DOHH2 (cell line): ENCODE measurements around the gene CTNNBL1.

Experiments used
- H3F3A ChIP-seq: fragments of 200-600 bp; sonication (generic), shearing (Covaris generic); 2 replicates; pipeline ENCODE4 v1.6.0; 2016; ENCODE audit warnings: antibody characterized with exemption, mild to moderate bottlenecking; ENCODE audit not compliant: control insufficient read depth, insufficient read depth
- H3K27ac ChIP-seq: fragments of 200-600 bp; sonication (generic); 2 replicates; pipeline ENCODE4 v1.5.1; 2014; ENCODE audit warnings: low read depth, mild to moderate bottlenecking, low read length, moderate library complexity
- H3K27me3 ChIP-seq: fragments of 200-600 bp; sonication (generic); 2 replicates; pipeline ENCODE4 v1.6.1; 2014; ENCODE audit warnings: mild to moderate bottlenecking, low read length, mixed read lengths; ENCODE audit not compliant: control insufficient read depth
- H3K36me3 ChIP-seq: fragments of 200-600 bp; sonication (generic); 2 replicates; pipeline ENCODE4 v1.6.1; 2014; ENCODE audit warnings: mild to moderate bottlenecking, low read length, moderate library complexity, mixed read lengths; ENCODE audit not compliant: control insufficient read depth
- H3K4me1 ChIP-seq: fragments of 200-600 bp; sonication (generic); 2 replicates; pipeline ENCODE4 v1.6.1; 2014; ENCODE audit warnings: mild to moderate bottlenecking, low read length, mixed read lengths; ENCODE audit not compliant: control insufficient read depth
- H3K4me2 ChIP-seq: fragments of 200-600 bp; sonication (generic); 2 replicates; pipeline ENCODE4 v1.6.0; 2014; ENCODE audit warnings: mild to moderate bottlenecking, low read length, moderate library complexity
- H3K4me3 ChIP-seq: fragments of 200-600 bp; sonication (generic); 2 replicates; pipeline ENCODE4 v1.5.1; 2014; ENCODE audit warnings: mild to moderate bottlenecking, low read length, mixed read lengths
- H3K79me2 ChIP-seq: fragments of 200-600 bp; sonication (generic); 2 replicates; pipeline ENCODE4 v1.6.1; 2014; ENCODE audit warnings: mild to moderate bottlenecking, low read length, mixed read lengths; ENCODE audit not compliant: control insufficient read depth
- H3K9me2 ChIP-seq: fragments of 200-600 bp; sonication (generic); replicated peaks from 2 replicates; pipeline ENCODE4 v1.6.1; 2014; ENCODE audit warnings: mild to moderate bottlenecking, low read length, mixed read lengths; ENCODE audit not compliant: control insufficient read depth
- H3K9me3 ChIP-seq: fragments of 200-600 bp; sonication (generic); 2 replicates; pipeline ENCODE4 v1.6.1; 2014; ENCODE audit warnings: antibody characterized with exemption, low read length, mixed read lengths; ENCODE audit not compliant: control insufficient read depth, insufficient read depth
- H4K20me1 ChIP-seq: fragments of 200-600 bp; sonication (generic); 2 replicates; pipeline ENCODE4 v1.6.0; 2014; ENCODE audit warnings: low read depth, mild to moderate bottlenecking, antibody characterized with exemption, low read length, moderate library complexity; ENCODE audit not compliant: control insufficient read depth, insufficient read depth
- EZH2phosphoT487 ChIP-seq: fragments of 200-600 bp; sonication (generic); IDR thresholded peaks from 2 replicates; pipeline ENCODE4 v1.6.1; 2017; ENCODE audit warnings: borderline replicate concordance, mild to moderate bottlenecking, antibody characterized with exemption, low read length, moderate library complexity, mixed read lengths
- TF ChIP-seq, protein P1 (sequence below): fragments of 200-600 bp; sonication (generic); IDR thresholded peaks from one replicate; pipeline ENCODE4 v1.5.1; 2014; ENCODE audit warnings: antibody characterized with exemption, mild to moderate bottlenecking, low read depth, low read length; ENCODE audit not compliant: poor library complexity, severe bottlenecking

Gene CTNNBL1

DNA sequence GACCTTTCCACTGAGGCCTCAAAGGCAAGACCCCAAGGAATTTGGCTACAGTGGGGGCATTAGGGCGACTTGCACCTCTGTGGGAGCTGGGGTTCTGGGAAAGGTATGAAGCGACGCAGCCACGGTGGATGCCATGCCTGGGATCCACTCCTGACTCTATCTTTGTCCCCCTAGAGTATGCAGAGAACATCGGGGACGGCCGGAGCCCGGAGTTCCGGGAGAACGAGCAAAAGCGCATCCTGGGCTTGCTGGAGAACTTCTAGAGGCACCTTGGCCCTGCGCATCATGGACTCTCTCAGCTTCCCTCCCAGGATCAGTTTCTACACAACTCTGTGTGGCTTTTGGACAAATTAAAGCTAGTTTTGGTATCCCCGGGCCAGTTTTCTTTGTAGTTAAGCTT, 177.9 kb downstream of the CTNNBL1 start:
- no peak overlapping the region for H3K4me3 ChIP-seq
- no peaks in the 10 kb centered on the region for H3K9me3 ChIP-seq
- no peaks in the 10 kb centered on the region for H3K4me1 ChIP-seq
- no peaks in the 10 kb centered on the region for H3K79me2 ChIP-seq
- H3F3A ChIP-seq = no peaks in the 10 kb centered on the region
- no peaks in the 10 kb centered on the region for H4K20me1 ChIP-seq
- TF ChIP-seq EZH2phosphoT487 = no peak
- TF ChIP-seq, protein P1, sequence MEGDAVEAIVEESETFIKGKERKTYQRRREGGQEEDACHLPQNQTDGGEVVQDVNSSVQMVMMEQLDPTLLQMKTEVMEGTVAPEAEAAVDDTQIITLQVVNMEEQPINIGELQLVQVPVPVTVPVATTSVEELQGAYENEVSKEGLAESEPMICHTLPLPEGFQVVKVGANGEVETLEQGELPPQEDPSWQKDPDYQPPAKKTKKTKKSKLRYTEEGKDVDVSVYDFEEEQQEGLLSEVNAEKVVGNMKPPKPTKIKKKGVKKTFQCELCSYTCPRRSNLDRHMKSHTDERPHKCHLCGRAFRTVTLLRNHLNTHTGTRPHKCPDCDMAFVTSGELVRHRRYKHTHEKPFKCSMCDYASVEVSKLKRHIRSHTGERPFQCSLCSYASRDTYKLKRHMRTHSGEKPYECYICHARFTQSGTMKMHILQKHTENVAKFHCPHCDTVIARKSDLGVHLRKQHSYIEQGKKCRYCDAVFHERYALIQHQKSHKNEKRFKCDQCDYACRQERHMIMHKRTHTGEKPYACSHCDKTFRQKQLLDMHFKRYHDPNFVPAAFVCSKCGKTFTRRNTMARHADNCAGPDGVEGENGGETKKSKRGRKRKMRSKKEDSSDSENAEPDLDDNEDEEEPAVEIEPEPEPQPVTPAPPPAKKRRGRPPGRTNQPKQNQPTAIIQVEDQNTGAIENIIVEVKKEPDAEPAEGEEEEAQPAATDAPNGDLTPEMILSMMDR = no peak
- H3K9me2 ChIP-seq = no peaks in the 10 kb centered on the region
- H3K4me2 ChIP-seq = no peak overlapping the region
- H3K36me3 ChIP-seq = no peaks in the 10 kb centered on the region
- no peak overlapping the region for H3K27ac ChIP-seq
- no peaks in the 10 kb centered on the region for H3K27me3 ChIP-seq

DNA sequence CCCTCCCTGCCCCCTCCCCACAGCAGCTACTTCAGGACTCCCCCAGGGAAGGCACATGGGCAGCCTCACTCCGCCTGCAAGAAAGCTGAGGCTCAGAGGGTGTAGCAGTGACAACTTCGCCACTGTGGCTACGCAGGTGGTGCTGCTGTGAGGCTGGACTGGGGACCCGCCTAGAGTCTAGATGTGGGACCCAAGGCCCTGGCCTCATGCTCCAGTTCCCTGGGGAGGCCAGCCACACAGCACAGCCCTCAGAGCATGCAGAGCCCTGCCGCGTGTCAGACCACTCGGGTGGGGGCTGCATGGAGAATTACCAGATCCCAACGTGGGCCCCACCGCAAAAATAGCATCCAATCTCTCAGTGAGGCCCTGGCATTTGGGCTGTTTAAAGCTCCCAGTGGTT, 178.3 kb downstream of the CTNNBL1 start:
- Histone ChIP-seq H3K9me3 (no peaks in the 10 kb centered on the region), H3K79me2 (no peaks in the 10 kb centered on the region), H3F3A (no peaks in the 10 kb centered on the region), H3K4me2 (no peak overlapping the region), H3K4me1 (no peaks in the 10 kb centered on the region), H3K36me3 (no peaks in the 10 kb centered on the region), H3K9me2 (no peaks in the 10 kb centered on the region), H3K27me3 (no peaks in the 10 kb centered on the region), H4K20me1 (no peaks in the 10 kb centered on the region), H3K4me3 (no peak overlapping the region), H3K27ac (no peak overlapping the region)
- TF ChIP-seq EZH2phosphoT487 = no peak
- TF ChIP-seq, protein P1 = no peak

DNA sequence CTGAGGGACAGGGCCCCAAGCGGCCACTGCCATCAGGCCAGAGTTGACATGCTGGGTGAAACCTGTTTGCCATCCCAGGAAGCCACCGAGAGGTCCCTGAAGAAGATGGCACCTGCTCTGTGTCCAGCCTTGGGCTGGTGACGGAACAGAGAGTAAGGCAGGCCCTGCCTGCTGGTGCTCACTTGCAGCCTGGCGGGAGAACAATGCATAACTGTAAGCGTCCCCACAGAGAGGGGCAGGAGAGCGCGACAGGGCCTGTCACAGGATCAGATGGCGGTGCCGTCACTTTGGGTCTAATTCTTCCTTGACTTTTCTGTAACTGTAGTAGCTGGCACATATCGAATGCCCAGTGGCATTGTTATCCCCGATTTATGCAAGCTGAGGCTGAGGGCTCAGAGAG, 180.1 kb downstream of the CTNNBL1 start:
- Histone ChIP-seq H3K4me2 (no peak overlapping the region), H3K4me3 (no peak overlapping the region), H3K9me2 (no peaks in the 10 kb centered on the region), H3K9me3 (no peaks in the 10 kb centered on the region), H4K20me1 (no peaks in the 10 kb centered on the region), H3K4me1 (no peaks in the 10 kb centered on the region), H3F3A (no peaks in the 10 kb centered on the region), H3K27me3 (no peaks in the 10 kb centered on the region), H3K27ac (no peak overlapping the region), H3K79me2 (no peaks in the 10 kb centered on the region), H3K36me3 (no peaks in the 10 kb centered on the region)
- TF ChIP-seq, protein P1 = no peak
- TF ChIP-seq EZH2phosphoT487 = no peak
